GM12878 (cell line): ENCODE data around the gene TRPM8.
"Not testable (repeated sequence)": the region's sequence is repeated elsewhere in the genome, so short reads cannot be mapped to it uniquely, and the experiment has no call there.

ENCODE experiments used
- CHD2 ChIP-seq: IDR thresholded peaks from 2 replicates; pipeline ENCODE4 v1.6.1; 2011; ENCODE audit warnings: low read depth, low read length, improper control_type of control experiment, borderline replicate concordance
- CREB1 ChIP-seq: IDR thresholded peaks from 2 replicates; pipeline ENCODE4 v1.6.1; 2012; ENCODE audit warnings: low read depth, mild to moderate bottlenecking, inconsistent platforms
- ETV6 ChIP-seq, 2 experiments: fragments of 450-650 bp in 1 of 2; IDR thresholded peaks in 1 of 2; conservative IDR thresholded peaks in 1 of 2; 2 replicates each; pipeline ENCODE4 v1.6.1; 2014; ENCODE audit warnings: antibody characterized with exemption in 1 of 2, borderline replicate concordance in 1 of 2, low read depth in 1 of 2, mild to moderate bottlenecking in 1 of 2, moderate library complexity in 1 of 2
- GABPA ChIP-seq: IDR thresholded peaks from 2 replicates; pipeline ENCODE4 v1.6.1; 2014; ENCODE audit warnings: antibody characterized with exemption, low read depth, mild to moderate bottlenecking, inconsistent platforms
- JUNB ChIP-seq: IDR thresholded peaks from 2 replicates; pipeline ENCODE4 v1.6.1; 2016; ENCODE audit warnings: antibody characterized with exemption, mild to moderate bottlenecking
- MYB ChIP-seq: fragments of 150-350 bp; IDR thresholded peaks from 2 replicates; pipeline ENCODE4 v1.6.1; 2014; ENCODE audit warnings: mild to moderate bottlenecking, low read depth, low read length, borderline replicate concordance
- PML ChIP-seq: IDR thresholded peaks from 2 replicates; pipeline ENCODE4 v1.6.1; 2012; ENCODE audit warnings: low read length, inconsistent platforms
- TF ChIP-seq, protein P1 (sequence below), 3 experiments: IDR thresholded peaks in 2 of 3; conservative IDR thresholded peaks in 1 of 3; 2 replicates each; pipeline ENCODE4 v1.5.1; 2011; ENCODE audit warnings: low read depth in 3 of 3, low read length in 3 of 3, mild to moderate bottlenecking in 3 of 3, control low read depth in 2 of 3, moderate library complexity in 2 of 3, inconsistent platforms in 1 of 3, mixed read lengths in 1 of 3; ENCODE audit not compliant: control insufficient read depth in 2 of 3, insufficient read depth in 1 of 3; ENCODE audit errors: extremely low read depth in 1 of 3
- TF ChIP-seq, protein P2 (sequence below): fragments of 450-650 bp; conservative IDR thresholded peaks from 2 replicates; pipeline ENCODE4 v1.6.1; 2017; ENCODE audit warnings: mild to moderate bottlenecking, moderate library complexity

DNA sequence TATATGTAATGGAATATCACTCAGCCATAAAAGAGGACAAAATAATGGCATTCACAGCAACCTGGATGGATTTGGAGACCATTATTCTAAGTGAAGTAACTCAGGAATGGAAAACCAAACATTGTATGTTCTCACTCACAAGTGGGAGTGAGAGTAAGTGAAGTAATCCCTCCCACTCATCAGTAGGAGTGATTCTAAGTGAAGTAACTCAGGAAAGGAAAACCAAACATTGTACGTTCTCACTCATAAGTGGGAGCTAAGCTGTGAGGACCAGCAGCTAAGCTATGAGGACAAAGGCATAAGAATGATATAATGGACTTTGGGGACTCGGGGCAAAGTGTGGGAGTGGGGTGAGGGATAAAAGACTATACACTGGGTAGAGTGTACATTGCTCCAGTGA, 20.9 kb upstream of the TRPM8 start:
- TF ChIP-seq, protein P1, sequence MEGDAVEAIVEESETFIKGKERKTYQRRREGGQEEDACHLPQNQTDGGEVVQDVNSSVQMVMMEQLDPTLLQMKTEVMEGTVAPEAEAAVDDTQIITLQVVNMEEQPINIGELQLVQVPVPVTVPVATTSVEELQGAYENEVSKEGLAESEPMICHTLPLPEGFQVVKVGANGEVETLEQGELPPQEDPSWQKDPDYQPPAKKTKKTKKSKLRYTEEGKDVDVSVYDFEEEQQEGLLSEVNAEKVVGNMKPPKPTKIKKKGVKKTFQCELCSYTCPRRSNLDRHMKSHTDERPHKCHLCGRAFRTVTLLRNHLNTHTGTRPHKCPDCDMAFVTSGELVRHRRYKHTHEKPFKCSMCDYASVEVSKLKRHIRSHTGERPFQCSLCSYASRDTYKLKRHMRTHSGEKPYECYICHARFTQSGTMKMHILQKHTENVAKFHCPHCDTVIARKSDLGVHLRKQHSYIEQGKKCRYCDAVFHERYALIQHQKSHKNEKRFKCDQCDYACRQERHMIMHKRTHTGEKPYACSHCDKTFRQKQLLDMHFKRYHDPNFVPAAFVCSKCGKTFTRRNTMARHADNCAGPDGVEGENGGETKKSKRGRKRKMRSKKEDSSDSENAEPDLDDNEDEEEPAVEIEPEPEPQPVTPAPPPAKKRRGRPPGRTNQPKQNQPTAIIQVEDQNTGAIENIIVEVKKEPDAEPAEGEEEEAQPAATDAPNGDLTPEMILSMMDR (IDR thresholded peaks at IDR 0.05 in 2 of 3, conservative IDR thresholded peaks at IDR 0.05 in 1 of 3; ENCODE audit: control insufficient read depth in 2 of 3, extremely low read depth in 1 of 3, insufficient read depth in 1 of 3, low read depth in 3 of 3, low read length in 3 of 3): not testable (repeated sequence)
- TF ChIP-seq, protein P2, sequence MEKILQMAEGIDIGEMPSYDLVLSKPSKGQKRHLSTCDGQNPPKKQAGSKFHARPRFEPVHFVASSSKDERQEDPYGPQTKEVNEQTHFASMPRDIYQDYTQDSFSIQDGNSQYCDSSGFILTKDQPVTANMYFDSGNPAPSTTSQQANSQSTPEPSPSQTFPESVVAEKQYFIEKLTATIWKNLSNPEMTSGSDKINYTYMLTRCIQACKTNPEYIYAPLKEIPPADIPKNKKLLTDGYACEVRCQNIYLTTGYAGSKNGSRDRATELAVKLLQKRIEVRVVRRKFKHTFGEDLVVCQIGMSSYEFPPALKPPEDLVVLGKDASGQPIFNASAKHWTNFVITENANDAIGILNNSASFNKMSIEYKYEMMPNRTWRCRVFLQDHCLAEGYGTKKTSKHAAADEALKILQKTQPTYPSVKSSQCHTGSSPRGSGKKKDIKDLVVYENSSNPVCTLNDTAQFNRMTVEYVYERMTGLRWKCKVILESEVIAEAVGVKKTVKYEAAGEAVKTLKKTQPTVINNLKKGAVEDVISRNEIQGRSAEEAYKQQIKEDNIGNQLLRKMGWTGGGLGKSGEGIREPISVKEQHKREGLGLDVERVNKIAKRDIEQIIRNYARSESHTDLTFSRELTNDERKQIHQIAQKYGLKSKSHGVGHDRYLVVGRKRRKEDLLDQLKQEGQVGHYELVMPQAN: not testable (repeated sequence)
- not testable (repeated sequence) for TF ChIP-seq JUNB; GABPA; CREB1; MYB; CHD2; PML; ETV6 (conservative IDR thresholded peaks at IDR 0.05 in 1 of 2, IDR thresholded peaks at IDR 0.05 in 1 of 2; ENCODE audit: borderline replicate concordance in 1 of 2, low read depth in 1 of 2)
